ENCODE measurements around the gene PPARG. TPM values are rescaled to one million over a fixed set of nuclear protein-coding genes. Genes with fewer than 3 reads are reported as not detected.

PPARG gene
- total and polyA plus RNA-seq, 10 of the 15 experiments (the other 5 are each of a cell fraction or from before 2014, with no cell fraction given): 0.06 to 0.86 (median 0.12) TPM; not detected in 5

DNA sequence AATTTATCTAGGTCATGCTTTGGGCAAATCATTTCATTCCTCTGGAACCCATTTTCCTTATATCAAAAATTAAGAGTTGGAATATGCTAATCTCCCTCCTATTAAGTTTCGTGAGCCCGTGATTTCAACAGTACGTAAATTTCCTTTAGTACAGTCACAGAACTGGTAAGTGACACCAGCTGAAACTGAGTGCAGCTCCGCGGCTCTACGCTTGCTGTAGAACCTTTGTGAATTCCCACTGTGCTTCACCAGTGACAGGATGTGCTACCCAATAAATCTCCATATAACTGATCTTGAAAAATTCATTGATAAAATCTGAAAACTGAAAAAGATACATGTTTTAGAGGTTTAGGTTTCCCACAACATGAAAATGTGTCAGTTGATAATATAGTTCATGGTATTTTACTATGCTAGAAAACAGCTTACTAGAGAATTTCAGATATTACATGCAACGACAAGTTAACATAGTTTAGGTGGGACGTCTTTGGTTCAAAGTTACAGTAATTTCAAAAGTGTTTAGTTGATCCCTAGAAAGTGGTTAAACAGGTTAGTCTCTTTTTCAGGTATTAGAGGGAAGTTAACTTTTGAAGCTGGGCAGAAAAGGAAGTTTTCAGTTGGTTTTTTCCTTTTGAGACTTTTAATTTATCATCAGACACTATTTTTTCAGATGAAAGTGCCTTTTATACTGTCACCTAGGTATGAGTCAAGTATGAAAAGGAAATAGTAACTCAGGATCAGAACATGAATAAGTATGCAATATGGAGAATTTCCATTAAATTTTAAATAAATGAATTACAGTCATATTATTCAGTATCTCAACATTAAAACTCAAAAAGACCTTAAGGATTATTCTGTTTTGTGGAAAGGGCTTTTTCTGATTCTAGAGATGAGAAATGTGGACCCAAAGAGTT, 57.0 kb downstream of the PPARG start:
- no peak overlapping the region for H3K4me2 ChIP-seq (ENCODE audit: control insufficient read depth, insufficient read depth)
- in situ Hi-C loops (cut with MboI): no loop called here
- POLR2A ChIA-PET: no interaction called here

More for the DNA sequence above, 57.0 kb downstream of the PPARG start:
- 43% methylated on average over 8 of the region's 8 CpGs for WGBS (ENCODE audit: insufficient coverage, insufficient replicate concordance, low lambda C conversion rate, missing lambda C conversion rate)
- no peak for FAIRE-seq
- ChIA-PET RAD21 (ENCODE audit: unreplicated experiment) (interaction anchor here (1.5 kb wide), 1 partner anchor 9 kb away, joined by 3 read pairs; no protein-coding TSS in a partner anchor), SMC1A (ENCODE audit: uncharacterized antibody, unreplicated experiment) (no interaction called here), CTCF (no interaction called here)
- no peak for ATAC-seq
- Histone ChIP-seq H2AFZ (ENCODE audit: control insufficient read depth, low read depth, low read length) (no peak overlapping the region), H3K9ac (ENCODE audit: control insufficient read depth, insufficient read depth, low read length) (no peak overlapping the region), H3K4me1 (ENCODE audit: control insufficient read depth, insufficient read depth, low read length) (no peaks in the 10 kb centered on the region), H3K4me3 (no peak overlapping the region), H4K20me1 (ENCODE audit: control insufficient read depth, insufficient read depth) (no peaks in the 10 kb centered on the region), H3K9me3 (replicated peaks; ENCODE audit: control insufficient read depth, insufficient read depth, low read length) (no peaks in the 10 kb centered on the region), H3K36me3 (ENCODE audit: control insufficient read depth in 2 of 2, insufficient read depth in 2 of 2, low read length in 1 of 2) (no peaks in the 10 kb centered on the region), H3K27ac (ENCODE audit: control insufficient read depth, insufficient read depth) (no peak overlapping the region), H3K27me3 (replicated peaks in 1 of 2; ENCODE audit: control insufficient read depth in 2 of 2, insufficient read depth in 2 of 2, low read length in 1 of 2) (0 out of 4 replicates have a peak, but pooled peaks cover 0 to 2% of the 10 kb centered on the region in 2 experiments), H3K79me2 (ENCODE audit: control insufficient read depth, insufficient read depth, low read length) (no peaks in the 10 kb centered on the region)
- DNase-seq (ENCODE audit: low read depth, low spot score): no peak
- intact Hi-C loops (cut with micrococcal nuclease; ENCODE audit: unreplicated experiment): no loop called here
- TF ChIP-seq SUZ12 (IDR thresholded peaks at IDR 0.05; ENCODE audit: unreplicated experiment): no peak
- TF ChIP-seq TCF12 (IDR thresholded peaks at IDR 0.05; ENCODE audit: low read depth, low read length): no peak
- TF ChIP-seq FOXM1 (IDR thresholded peaks at IDR 0.05; ENCODE audit: low read depth, low read length): no peak
- no peak for TF ChIP-seq EED (IDR thresholded peaks at IDR 0.05; ENCODE audit: low read depth)
- no peak for TF ChIP-seq CHD1 (IDR thresholded peaks at IDR 0.05; ENCODE audit: low read depth, low read length)
- TF ChIP-seq ETV6 (conservative IDR thresholded peaks at IDR 0.05 in 1 of 2, IDR thresholded peaks at IDR 0.05 in 1 of 2; ENCODE audit: borderline replicate concordance in 1 of 2, low read depth in 1 of 2): no peak
- no peak for TF ChIP-seq NFYB (IDR thresholded peaks at IDR 0.05; ENCODE audit: insufficient read depth, low read depth, low read length)
- no peak for TF ChIP-seq RFX5 (IDR thresholded peaks at IDR 0.05; ENCODE audit: low read depth, low read length)
- no peak for TF ChIP-seq YY1 (IDR thresholded peaks at IDR 0.05; ENCODE audit: low read depth, low read length)
- no peak for TF ChIP-seq ASH2L (IDR thresholded peaks at IDR 0.05; ENCODE audit: borderline replicate concordance, low read depth)
- TF ChIP-seq, protein P1, sequence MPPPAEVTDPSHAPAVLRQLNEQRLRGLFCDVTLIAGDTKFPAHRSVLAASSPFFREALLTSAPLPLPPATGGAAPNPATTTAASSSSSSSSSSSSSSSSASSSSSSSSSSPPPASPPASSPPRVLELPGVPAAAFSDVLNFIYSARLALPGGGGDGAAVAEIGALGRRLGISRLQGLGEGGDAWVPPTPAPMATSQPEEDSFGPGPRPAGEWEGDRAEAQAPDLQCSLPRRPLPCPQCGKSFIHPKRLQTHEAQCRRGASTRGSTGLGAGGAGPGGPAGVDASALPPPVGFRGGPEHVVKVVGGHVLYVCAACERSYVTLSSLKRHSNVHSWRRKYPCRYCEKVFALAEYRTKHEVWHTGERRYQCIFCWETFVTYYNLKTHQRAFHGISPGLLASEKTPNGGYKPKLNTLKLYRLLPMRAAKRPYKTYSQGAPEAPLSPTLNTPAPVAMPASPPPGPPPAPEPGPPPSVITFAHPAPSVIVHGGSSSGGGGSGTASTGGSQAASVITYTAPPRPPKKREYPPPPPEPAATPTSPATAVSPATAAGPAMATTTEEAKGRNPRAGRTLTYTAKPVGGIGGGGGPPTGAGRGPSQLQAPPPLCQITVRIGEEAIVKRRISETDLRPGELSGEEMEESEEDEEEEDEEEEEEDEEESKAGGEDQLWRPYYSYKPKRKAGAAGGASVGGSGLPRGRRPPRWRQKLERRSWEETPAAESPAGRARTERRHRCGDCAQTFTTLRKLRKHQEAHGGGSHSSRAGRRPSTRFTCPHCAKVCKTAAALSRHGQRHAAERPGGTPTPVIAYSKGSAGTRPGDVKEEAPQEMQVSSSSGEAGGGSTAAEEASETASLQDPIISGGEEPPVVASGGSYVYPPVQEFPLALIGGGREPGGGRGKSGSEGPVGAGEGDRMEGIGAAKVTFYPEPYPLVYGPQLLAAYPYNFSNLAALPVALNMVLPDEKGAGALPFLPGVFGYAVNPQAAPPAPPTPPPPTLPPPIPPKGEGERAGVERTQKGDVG (CRISPR knock-in tag; IDR thresholded peaks at IDR 0.05): no peak
- no peak for TF ChIP-seq ESRRA (IDR thresholded peaks at IDR 0.05; ENCODE audit: low read length)
- TF ChIP-seq, protein P2, sequence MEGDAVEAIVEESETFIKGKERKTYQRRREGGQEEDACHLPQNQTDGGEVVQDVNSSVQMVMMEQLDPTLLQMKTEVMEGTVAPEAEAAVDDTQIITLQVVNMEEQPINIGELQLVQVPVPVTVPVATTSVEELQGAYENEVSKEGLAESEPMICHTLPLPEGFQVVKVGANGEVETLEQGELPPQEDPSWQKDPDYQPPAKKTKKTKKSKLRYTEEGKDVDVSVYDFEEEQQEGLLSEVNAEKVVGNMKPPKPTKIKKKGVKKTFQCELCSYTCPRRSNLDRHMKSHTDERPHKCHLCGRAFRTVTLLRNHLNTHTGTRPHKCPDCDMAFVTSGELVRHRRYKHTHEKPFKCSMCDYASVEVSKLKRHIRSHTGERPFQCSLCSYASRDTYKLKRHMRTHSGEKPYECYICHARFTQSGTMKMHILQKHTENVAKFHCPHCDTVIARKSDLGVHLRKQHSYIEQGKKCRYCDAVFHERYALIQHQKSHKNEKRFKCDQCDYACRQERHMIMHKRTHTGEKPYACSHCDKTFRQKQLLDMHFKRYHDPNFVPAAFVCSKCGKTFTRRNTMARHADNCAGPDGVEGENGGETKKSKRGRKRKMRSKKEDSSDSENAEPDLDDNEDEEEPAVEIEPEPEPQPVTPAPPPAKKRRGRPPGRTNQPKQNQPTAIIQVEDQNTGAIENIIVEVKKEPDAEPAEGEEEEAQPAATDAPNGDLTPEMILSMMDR (IDR thresholded peaks at IDR 0.05 in 2 of 3, conservative IDR thresholded peaks at IDR 0.05 in 1 of 3; ENCODE audit: control insufficient read depth in 2 of 3, extremely low read depth in 1 of 3, insufficient read depth in 1 of 3, low read depth in 3 of 3, low read length in 3 of 3): no peak
- no peak for TF ChIP-seq MEF2A (IDR thresholded peaks at IDR 0.05; ENCODE audit: insufficient read depth, low read depth, low read length)
- TF ChIP-seq SRF (IDR thresholded peaks at IDR 0.05; ENCODE audit: low read depth in 2 of 2, low read length in 2 of 2): no peak
- no peak for TF ChIP-seq WRNIP1 (IDR thresholded peaks at IDR 0.05; ENCODE audit: borderline replicate concordance, low read depth, low read length)
- no peak for TF ChIP-seq MYB (IDR thresholded peaks at IDR 0.05; ENCODE audit: borderline replicate concordance, low read depth, low read length)
- no TSS peak for BruUV-seq (replicated peaks)
